Uterus (tissue), 4 donors: ENCODE results near the gene C2CD3. TPM values are rescaled to one million over a fixed set of nuclear protein-coding genes. Genes with fewer than 3 reads are reported as not detected.

Experiments used
- DNase-seq, 2 donors: peaks; one replicate each; pipeline ENCODE4 v3.0.0-alpha.2; 2019 to 2020
- H3K27ac ChIP-seq, 2 donors: fragments of 200-600 bp; sonication (generic); 1 replicate in 1 of 2; 2 replicates in 1 of 2; pipeline ENCODE4 v1.5.1; 2016 to 2018
- H3K27me3 ChIP-seq, 2 donors: fragments of 200-600 bp; sonication (generic); one replicate each; pipeline ENCODE4 v1.5.1; 2018 to 2019; ENCODE audit warnings: control low read depth in 1 of 2
- H3K36me3 ChIP-seq, 2 donors: fragments of 200-600 bp; sonication (generic); one replicate each; pipeline ENCODE4 v1.5.1; 2019; ENCODE audit warnings: control low read depth in 1 of 2
- H3K4me1 ChIP-seq, 2 donors: fragments of 200-600 bp; sonication (generic); one replicate each; pipeline ENCODE4 v1.5.1; 2018 to 2019; ENCODE audit warnings: control low read depth in 1 of 2
- H3K4me3 ChIP-seq, 2 donors: fragments of 200-600 bp; sonication (generic); 1 replicate in 1 of 2; 2 replicates in 1 of 2; pipeline ENCODE4 v1.5.1; 2018 to 2019; ENCODE audit warnings: mild to moderate bottlenecking in 1 of 2
- H3K9me3 ChIP-seq, 2 donors: fragments of 200-600 bp; sonication (generic); one replicate each; pipeline ENCODE4 v1.5.1; 2019; ENCODE audit warnings: control low read depth in 1 of 2
- POLR2A ChIP-seq, 2 donors: fragments of 450-650 bp; IDR thresholded peaks; one replicate each; pipeline ENCODE4 v1.6.1; 2016; ENCODE audit warnings: antibody characterized with exemption in 2 of 2, mild to moderate bottlenecking in 1 of 2, moderate library complexity in 1 of 2
- intact Hi-C: fragments of 100-400 bp; cut with DNase I; formaldehyde crosslinking; loops from one replicate; pipeline ENCODE4 v1.15.1; 2023; ENCODE audit warnings: low total_unique reads
- total RNA-seq, 4 donors: library from RNA; depleted of rRNA in 3 of 4; stranded (reverse); fragments of >200 nt in 3 of 4; gene quantifications; one replicate each; pipeline versions ENCODE4 v1.1.0 to v1.2.4, GENCODE V29; 2014 to 2023
- TF ChIP-seq, protein P1 (sequence below), 4 experiments: fragments of 200-600 bp in 2 of 4; fragments of 450-650 bp in 2 of 4; sonication (generic) in 2 of 4; IDR thresholded peaks; one replicate each; pipeline ENCODE4 v1.5.1; 2016 to 2019; ENCODE audit warnings: antibody characterized with exemption in 4 of 4, mild to moderate bottlenecking in 2 of 4, moderate library complexity in 1 of 4
- donor health status: DM: yes; HTN: yes; CAD: no.

The C2CD3 gene
- total RNA-seq, 4 donors from 2014 or later: 22.5 to 347 (median 29.5) TPM

DNA sequence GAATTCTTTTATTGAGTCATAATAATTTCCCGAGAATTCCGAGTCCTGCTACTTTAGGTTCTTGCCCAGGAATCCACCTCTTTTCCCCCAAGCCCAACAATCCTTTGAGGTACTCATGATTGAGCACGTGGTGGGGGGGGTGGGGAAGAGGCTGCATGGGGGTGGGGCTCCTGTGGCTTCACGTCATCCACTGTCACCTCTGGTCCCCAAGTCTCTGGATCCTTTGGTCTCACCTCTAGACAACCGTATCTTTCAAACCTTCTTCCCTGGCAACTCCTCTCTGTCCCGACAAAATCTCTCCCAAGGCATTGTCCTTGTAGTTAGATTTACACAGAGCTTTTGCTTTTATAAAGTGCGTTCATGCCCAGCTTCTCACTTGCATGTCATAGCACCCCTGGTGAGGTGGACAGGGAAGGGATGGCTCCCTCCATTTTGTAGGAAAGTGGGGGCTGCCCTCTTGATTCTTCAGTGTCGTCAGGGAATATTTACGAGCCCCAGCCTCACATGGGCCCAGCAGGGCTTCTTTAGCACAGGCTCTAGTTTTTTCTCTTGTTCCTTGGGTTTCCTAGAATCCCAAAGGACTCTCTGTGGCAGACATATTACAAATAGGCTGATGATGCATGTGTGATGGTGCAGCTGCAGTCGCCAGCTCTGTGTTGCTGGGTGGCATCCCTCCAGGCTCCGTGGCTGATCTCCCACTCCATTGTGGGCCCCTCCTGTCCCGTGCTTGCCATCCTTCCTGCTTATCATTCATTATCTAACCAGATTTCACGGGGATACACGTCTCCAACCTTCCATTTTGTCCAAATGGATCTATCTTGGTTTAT lies 170.3 kb downstream of the C2CD3 start:
- TF ChIP-seq, protein P1, sequence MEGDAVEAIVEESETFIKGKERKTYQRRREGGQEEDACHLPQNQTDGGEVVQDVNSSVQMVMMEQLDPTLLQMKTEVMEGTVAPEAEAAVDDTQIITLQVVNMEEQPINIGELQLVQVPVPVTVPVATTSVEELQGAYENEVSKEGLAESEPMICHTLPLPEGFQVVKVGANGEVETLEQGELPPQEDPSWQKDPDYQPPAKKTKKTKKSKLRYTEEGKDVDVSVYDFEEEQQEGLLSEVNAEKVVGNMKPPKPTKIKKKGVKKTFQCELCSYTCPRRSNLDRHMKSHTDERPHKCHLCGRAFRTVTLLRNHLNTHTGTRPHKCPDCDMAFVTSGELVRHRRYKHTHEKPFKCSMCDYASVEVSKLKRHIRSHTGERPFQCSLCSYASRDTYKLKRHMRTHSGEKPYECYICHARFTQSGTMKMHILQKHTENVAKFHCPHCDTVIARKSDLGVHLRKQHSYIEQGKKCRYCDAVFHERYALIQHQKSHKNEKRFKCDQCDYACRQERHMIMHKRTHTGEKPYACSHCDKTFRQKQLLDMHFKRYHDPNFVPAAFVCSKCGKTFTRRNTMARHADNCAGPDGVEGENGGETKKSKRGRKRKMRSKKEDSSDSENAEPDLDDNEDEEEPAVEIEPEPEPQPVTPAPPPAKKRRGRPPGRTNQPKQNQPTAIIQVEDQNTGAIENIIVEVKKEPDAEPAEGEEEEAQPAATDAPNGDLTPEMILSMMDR (IDR thresholded peaks at IDR 0.05): no peak
- TF ChIP-seq POLR2A (IDR thresholded peaks at IDR 0.05): no peak
- intact Hi-C loops: no loop called here
- H3K4me3 ChIP-seq: no peak overlapping the region
- H3K9me3 ChIP-seq: no peaks in the 10 kb centered on the region
- H3K27ac ChIP-seq: no peak overlapping the region
- no peaks in the 10 kb centered on the region for H3K4me1 ChIP-seq
- no peak for DNase-seq
- H3K27me3 ChIP-seq: no peaks in the 10 kb centered on the region
- H3K36me3 ChIP-seq: no peaks in the 10 kb centered on the region

DNA sequence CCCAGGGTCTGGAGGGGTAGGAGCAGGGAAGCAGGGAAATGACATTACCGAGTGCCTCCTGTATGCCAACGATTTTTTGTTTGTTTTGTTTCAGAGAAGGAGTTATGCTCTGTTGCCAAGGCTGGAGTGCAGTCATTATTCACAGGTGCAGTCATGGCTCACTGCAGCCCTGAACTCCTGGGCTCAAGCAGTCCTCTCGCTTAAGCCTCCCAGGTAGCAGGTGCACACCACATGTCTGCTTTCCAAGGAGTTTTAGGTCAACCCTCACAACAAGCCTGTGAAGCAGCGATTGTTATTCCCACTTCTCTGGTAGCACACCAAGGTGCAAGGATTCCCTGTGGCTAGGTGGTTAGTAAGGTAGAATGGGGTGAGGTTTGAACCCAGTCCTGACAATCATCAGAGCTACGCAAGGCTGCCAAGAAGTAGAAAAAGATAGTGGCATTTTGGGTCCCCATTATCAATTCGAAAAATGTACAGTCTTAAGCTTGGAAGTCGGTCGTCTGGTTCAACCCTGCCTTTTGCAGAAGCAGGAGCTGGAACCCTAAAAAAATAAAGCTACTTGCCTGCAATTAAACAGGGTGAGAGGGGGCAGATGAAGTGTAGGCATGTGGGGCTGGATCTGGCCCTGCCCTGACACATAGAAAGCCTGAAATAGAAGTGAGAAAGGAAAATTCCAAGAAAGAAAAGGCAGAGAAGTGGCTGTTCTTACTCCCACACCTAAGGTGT lies 171.1 kb downstream of the C2CD3 start:
- DNase-seq: no peak
- TF ChIP-seq, protein P1 (IDR thresholded peaks at IDR 0.05): no peak
- no peak for TF ChIP-seq POLR2A (IDR thresholded peaks at IDR 0.05)
- intact Hi-C loops: no loop called here

DNA sequence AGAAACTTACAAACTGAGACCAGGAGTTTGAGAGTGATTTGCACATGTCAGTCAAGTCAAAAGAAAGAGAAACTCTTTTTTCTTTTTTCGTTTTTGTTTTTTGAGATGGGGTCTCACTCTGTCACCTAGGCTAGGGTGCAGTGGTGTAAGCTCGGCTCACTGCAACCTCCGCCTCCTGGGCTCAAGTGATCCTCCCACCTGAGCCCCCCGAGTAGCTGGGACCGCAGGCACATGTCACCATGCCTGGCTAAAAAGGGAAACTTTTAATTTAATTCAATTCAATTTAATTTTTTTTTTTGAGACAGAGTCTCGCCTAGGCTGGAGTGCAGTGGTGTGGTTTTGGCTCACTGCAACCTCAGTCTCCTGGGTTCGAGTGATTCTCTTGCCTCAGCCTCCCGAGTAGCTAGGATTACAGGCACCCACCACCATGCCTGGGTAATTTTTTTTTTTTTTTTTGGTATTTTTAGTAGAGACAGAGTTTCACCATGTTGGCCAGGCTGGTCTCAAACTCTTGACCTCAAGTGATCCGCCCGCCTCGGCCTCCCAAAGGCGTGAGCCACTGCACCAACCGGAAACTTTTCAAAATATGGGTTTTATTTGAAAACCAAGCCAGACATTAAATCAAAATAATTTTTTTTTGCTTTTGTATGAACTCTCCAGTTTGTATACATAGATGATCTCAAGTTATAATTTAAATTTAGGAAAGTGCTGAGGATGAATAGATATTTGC lies 171.8 kb downstream of the C2CD3 start:
- no peak for DNase-seq
- Histone ChIP-seq H3K4me3 (no peak overlapping the region), H3K4me1 (no peaks in the 10 kb centered on the region), H3K9me3 (no peaks in the 10 kb centered on the region), H3K27me3 (no peaks in the 10 kb centered on the region), H3K27ac (no peak overlapping the region), H3K36me3 (no peaks in the 10 kb centered on the region)
- intact Hi-C loops: no loop called here
- TF ChIP-seq, protein P1 (IDR thresholded peaks at IDR 0.05): no peak
- no peak for TF ChIP-seq POLR2A (IDR thresholded peaks at IDR 0.05)

More for the DNA sequence above, 171.1 kb downstream of the C2CD3 start:
- H3K4me3 ChIP-seq: no peak overlapping the region
- H3K4me1 ChIP-seq: no peaks in the 10 kb centered on the region
- H3K27me3 ChIP-seq: no peaks in the 10 kb centered on the region
- H3K27ac ChIP-seq: no peak overlapping the region
- H3K36me3 ChIP-seq: no peaks in the 10 kb centered on the region
- no peaks in the 10 kb centered on the region for H3K9me3 ChIP-seq

DNA sequence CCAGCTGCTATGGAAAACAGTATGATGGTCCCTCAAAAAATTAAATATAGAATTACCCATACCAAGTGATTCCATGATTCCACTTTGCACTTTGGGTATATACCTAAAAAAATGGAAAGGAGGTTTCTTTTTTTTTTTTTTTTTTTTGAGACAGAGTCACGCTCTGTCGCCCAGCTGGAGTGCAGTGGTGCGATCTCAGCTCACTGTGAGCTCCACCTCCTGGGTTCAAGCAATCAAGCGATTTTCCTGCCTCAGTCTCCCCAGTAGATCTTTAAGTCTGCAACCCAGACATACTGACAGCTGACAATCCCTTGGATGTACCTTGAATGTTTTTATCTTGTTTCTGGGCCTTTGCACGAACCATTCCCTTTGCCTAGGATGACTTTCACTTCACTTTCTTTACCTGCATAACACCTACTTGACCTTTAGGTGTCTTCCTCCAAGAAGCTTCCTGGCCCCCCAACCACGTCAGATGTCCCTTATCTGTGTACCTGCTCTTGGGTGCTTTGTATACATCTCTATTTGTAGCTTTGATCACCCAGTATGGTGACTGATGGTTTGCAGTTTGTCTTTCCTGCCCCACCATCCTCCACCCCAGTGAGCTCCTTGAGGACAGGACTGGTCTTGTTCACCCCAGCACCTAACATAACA lies 173.6 kb downstream of the C2CD3 start:
- intact Hi-C loops: no loop called here
- no peak for DNase-seq

More for the DNA sequence above, 173.6 kb downstream of the C2CD3 start:
- no peaks in the 10 kb centered on the region for H3K27me3 ChIP-seq
- H3K4me1 ChIP-seq: no peaks in the 10 kb centered on the region
- no peaks in the 10 kb centered on the region for H3K36me3 ChIP-seq
- TF ChIP-seq, protein P1 (IDR thresholded peaks at IDR 0.05): no peak
- no peak for TF ChIP-seq POLR2A (IDR thresholded peaks at IDR 0.05)
- H3K27ac ChIP-seq: no peak overlapping the region
- H3K9me3 ChIP-seq: no peaks in the 10 kb centered on the region
- no peak overlapping the region for H3K4me3 ChIP-seq
